ENCODE measurements around the gene BUB1.
"Not testable (repeated sequence)": the region's sequence is repeated elsewhere in the genome, so short reads cannot be mapped to it uniquely, and the experiment has no call there.

The BUB1 gene

DNA sequence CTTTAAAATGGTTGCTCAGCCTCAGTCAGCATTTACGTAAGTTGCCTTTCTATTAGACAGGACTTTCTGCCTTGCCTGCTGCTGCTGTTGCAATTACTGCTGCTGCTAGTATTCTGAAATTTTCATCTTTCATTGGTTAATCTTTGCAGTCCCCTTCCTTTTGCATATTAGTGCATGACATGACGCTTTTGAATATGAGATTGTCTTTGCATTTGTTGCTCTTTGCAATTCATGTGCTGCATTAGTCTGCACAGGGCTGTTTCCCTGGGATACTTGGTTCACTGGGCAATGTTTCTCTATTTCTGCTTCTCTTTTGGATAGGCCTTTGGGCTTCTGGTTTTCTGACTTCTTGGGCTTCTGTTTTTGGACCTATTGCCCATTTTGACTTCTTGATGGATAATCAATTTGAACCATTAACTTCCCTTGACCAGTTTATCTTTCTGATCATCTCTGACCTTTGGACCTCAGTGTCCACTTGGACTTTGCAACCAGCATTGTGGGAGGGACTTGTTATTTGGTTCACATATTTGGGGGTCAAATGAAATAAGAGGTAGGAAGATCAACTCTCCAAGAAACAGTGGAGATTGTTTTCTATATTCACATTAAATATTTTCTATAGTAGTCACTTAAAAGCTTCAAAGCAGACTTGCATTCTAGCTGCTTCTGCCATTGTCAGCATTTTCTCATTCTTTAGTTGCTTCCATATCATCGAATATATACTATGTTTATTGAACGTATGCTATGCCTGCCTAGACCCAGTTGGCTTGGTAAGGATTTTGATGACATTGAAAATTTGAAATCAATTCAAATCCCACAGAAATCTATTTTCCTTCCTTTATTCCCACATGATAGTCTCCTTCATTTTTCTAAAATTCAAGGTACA, 12.5 kb upstream of the BUB1 start:
- DNase-seq, result no peak

DNA sequence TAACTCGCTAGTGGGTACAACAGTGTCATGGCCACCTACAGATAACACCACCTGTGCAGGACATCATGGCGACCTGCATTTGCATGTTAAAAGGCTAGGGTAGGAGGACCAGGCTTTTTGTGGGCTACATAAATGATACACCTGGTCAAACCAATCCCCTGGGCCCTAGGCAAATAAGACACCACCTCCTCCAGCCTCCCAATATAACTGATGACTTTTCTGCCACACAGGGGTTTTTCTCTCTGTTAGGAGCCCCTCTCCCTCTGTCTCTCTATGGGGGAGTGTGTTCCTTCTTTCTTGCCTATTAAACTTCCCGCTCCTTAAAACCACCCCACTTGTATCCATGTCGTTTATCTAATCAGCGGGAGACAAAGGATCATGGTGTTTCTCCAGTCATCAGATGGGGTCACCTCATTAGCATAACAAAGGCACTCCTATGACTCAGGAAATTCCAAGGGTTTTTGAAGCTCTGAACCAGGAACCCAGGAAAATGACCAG, 10.8 kb upstream of the BUB1 start:
- DNase-seq, result no peak

DNA sequence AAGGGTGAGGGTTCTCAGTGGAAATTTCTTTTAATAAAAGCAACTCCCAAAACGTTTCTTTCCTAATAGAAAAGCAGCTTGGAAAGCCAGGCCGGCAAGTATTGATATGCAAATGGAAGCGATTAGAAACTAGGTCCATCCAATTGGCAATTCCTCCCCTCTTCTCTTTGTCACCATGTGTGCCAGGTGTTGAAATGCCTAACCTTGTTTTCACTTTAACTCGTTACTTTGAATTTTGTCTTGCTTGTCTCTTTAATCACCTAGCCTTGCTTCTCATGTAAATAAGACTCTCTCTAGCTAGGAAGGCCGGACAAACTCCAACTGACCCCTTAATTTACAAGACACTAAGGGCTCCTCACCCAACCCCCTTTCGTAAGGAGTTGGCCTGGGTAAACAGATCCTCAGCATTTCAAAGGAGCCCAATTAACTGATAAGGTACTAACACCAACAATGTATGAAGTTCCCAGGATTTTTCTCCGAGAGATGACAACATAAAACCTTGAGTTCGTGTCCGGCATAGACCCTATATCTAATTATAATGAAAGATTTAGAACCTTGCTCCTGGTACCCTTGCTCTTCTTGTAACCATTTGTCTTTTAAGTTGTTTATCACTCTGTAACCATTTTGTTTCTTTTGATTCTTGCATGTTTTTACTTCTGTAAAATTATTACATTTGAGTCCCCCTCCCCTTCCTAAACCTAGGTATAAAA, 10.1 kb upstream of the BUB1 start:
- not testable (repeated sequence) for DNase-seq

DNA sequence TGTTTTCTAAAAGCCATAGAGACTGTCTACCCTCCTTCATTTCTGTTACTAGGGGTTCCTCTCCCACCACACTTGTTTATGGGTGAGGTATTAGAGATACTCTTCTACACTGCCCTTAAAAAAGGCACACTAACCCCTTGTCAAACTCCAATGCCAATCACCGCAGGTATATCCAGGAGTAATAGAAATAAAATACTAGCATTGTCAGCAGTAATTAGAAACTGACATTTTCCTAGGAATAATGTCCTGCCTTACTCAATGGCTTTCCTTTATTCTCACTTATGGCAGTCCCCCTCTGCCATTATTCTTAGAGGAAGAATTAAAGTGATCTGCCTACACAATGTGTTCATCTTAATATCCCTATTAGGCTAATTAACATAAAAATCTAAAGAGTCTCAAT, 5.0 kb upstream of the BUB1 start:
- DNase-seq, result no peak

DNA sequence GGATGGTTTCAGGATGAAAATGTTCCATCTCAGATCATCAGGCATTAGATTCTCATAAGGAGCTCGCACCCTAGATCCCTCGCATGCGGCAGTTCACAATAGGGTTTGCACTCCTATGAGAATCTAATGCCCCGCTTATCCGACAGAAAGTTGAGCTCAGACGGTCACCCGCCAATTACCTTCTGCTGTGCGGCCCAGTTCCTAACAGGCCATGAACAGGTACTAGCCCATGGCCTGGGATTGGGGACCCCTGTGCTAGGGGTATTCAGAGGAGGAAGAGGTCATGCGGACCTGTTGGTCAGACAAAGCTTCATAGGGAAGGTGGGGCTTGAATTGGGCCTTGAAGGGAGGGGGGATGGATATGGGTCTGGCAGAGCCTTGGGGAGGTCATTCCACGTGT, 4.4 kb upstream of the BUB1 start:
- DNase-seq, result no peak

DNA sequence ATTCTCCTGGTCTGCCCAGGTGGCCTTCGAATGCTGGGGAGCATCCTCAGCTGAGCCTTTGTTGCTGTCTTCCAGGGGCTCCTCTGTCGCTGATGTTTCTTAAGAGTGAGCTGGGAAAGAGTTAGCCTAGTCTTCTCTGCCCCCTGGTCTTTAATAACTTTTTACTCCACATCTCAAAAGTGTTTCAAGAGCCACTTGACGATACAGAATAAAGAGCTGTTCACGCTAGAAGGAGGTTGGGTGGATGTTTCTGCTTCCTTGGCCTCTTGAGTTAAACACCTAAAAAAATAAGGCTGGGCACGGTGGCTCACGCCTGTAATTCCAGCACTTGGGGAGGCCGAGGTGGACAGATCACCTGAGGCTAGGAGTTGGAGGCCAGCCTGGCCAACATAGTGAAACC, 2.8 kb upstream of the BUB1 start:
- DNase-seq, result no peak

DNA sequence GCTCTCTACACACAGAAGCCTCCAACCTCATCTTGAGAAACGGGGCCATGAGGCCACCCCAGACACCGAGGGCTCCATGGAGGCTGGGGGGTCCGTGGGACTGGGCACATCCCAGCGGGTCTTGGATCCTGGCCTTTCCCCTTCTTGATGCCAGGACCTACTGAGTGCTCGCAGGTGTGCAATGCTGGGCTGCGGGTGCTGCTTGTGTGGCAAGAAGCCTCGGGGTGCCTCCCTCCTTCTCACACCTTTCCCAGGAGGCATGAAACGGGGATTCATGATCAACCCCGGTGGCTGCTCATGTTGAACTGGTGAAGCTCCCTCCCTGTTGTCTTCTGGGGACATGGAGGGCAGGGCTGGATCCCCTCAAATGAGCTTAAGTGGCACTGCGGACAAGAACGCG, 2.0 kb upstream of the BUB1 start:
- no peak for DNase-seq

DNA sequence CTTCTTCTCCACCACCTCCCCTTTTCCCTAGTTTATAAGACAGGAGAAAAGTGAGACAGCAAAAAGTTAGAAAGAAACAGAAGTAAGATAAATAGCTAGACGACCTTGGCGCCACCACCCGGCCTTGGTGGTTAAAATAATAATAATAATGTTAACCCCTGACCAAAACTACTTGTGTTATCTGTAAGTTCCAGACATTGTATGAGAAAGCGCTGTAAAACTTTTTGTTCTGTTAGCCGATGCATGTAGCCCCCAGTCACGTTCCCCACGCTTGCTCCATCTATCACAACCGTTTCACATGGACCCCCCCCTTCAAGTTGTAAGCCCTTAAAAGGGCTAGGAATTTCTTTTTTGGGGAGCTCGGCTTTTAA, 1.5 kb upstream of the BUB1 start:
- no peak for DNase-seq

DNA sequence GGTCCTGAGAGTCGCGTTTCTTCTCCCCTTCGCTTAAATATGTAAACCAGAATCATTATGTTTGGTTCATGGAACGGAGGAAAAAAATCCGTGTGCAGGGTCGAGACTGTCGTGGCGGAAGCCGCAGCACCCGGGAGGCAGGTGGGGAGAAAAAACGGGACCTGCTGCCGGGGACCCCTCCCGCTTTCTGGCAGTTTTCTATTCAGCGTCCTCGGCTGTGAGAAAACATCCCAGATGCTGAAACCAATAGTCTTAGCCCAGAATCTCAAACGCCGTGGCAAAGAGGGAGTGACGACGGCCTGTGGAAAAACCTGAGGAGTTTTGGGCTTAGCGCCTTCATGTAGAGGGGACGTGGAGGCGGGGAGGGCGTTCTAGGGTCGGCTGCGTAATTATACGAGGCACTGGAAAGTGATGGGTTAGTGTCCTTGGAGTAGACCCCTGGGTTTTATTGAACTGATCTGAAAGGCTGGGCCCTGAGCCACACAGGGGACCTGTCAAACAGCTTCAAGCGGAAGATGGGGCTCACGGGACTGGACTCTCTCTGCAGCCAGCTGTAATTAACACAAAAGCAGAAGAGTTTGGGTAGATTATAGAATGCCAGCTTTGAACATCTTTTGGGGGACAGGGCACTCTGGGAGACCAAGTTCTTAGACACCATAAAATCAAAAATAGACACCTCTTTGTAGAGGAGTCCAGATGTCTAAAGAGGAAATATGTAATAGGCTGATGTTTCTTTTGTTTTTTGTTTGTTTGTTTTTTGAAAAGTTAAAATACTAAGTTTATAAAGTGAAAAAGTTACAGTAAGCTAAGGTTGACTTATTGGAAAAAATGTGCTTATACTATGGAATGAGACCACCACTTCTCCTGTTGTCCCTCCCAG, 834 bp upstream of the BUB1 start:
- DNase-seq, result peak; percentile 35

DNA sequence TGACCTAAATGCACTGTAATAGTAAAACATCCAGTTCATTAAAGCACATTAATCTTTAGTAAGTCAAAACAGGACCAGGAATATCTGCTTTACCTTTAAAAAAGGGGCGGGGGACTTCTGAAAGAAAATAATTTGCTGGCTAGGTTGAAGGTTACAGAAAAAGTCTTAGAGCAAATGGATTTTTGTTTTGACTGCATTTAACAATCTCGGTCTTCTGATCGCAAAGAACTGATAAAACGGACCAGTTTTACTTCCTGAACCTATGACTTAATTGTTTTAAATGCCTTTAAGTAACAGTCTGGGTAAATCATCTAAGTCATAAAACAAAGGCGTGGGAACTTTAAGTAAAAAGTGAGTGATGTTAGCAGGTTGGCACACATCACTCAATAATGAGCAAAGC, 783 bp downstream of the BUB1 start:
- DNase-seq, result no peak

DNA sequence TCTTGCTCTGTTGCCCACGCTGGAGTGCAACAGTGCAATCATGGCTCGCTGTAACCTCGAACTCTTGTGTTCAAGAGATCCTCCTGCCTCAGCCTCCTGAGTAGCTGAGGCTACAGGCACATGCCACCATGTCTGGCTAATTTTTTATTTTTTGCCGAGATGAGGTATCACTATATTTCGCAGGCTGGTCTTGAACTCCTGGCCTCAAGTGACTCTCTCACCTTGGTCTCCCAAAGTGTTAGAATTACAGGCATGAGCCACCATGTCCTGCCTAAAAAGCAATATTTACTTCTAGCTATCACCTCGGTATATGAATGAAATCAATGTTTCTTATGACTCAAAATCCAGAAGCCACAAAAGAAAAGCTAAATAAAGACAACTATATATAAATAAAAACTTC, 2.2 kb downstream of the BUB1 start:
- no peak for DNase-seq

DNA sequence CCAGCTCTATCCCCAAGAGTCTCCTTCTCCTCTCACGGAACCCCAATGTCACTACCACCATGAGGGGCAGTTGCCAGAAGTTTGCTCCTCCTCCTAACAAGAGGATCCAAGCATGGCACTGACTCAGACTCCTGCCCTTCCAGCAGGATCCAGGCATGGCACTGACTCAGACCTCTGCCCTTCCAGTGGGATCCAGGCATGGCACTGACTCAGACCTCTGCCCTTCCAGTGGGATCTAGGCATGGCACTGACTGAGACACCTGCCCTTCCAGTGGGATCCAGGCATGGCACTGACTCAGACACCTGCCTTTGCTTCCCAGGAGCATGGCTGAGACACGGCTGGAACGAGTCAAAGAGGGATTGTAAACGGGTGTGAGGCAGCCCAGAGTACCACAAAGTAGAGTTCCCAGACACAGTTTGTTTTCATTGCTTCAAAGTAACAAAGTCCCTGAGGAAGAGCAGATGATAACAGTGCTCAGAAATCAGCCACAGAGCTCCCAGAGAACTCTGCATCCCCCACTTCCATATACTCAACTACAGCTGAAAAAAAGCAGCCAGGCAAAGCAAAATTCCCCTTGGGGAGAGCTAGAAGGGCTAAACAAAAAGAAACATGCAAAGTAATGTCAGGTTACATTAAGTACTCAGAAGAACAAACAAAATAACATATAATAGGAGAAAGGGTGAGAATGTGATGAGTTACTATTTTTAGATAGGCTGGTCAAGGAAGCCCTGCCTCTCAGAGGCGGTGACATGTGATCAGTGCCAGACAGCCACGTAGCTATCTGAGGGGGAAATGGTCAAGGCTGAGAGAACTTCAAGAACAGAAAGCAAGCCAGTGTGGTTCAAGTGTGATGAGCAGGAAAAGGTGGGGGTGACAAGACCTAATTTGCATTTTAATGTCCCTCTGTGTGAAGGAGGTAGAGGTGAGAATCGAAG, 3.0 kb downstream of the BUB1 start:
- no peak for DNase-seq

DNA sequence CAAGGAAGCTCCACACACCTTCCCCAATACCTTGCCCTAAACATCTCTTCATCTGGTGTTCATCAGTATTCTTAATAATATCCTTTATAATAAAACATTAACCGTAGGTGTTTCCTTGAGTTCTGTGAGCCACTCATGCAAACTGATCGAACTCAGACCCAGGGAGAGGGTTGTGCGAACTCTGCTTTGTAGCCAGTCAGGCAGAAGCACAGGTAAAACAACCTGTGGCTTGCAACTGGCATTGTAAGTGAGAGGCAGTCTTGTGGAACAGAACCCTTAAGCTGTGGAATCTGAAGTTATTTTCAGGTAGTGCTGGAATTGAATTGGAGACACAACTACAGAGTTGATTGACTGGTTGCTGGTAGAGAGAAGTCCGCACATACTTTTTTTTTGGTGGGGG, 4.7 kb downstream of the BUB1 start:
- no peak for DNase-seq

DNA sequence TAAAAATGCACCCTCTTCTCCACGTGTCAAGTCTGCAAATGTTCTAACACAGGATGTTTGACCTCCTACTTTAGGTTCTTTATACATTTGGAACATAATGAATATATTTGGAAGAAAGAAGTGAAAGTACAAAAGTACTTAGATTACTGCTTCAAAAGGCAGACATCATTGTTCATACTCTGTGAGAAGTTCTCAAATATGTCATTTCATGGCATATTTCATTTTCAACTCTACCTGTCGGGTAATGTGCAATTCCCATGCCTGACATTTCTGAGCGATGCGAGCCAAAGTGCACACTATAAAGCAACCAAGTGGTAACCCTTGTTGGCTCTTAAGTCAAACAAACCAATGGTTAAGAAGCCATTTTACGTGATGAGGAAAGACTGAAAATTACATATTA, 7.0 kb downstream of the BUB1 start:
- DNase-seq, result no peak

DNA sequence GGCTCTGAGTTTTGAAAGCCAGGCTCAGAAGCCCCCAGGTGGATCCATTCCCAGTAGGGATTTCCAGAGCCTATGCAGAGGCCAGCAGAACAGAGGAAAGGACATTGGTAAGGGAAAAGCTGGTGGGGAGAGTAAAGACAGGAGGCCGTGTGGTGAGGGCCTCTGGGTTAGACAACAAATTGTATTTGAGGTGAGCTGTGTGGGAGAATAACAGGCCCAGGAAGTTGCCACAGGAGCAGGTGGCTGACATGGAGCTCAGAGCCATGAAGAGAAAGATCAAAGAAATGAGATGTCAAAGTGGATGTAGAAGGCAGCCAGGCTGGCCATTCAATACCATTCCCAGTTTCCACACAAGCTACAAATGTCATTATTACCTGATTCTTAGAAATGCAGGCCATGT, 8.8 kb downstream of the BUB1 start:
- DNase-seq, result no peak

DNA sequence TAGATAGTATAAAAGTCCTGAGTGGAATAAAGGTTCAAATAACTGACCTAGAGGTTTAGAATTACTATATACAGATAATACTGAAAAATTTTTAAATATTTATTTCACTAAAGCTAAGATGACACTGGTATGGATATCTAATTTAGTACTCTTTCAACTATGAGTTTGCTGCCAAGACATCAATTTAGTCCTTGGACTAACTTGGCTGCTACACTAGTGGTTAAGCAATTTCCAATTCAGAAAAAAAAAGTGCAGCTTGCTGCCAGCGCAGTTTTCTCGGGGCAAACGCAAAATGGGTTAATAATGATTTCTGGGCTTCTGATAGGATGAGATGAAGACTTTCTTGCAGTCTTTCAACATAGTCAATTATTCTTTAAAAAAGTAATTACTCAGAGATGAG, 10.8 kb downstream of the BUB1 start:
- DNase-seq, result no peak

DNA sequence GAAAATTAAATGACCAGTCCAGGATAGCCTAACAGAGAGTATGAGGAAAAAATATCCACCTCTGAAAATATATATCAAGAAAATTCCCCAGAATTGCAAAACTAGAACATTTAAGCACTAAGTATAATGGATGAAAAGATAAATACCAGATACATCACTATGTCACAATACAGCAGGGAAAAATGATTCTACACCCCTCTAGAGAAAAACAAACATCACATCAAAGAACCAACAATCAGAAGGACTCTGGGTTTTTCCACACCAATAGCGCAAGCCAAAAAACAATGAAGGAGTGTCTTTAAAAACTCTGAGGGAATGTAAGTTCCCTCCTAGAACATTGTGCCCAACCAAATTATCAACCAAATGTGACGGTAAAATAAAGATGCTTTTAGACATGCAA, 13.7 kb downstream of the BUB1 start:
- DNase-seq, result no peak

DNA sequence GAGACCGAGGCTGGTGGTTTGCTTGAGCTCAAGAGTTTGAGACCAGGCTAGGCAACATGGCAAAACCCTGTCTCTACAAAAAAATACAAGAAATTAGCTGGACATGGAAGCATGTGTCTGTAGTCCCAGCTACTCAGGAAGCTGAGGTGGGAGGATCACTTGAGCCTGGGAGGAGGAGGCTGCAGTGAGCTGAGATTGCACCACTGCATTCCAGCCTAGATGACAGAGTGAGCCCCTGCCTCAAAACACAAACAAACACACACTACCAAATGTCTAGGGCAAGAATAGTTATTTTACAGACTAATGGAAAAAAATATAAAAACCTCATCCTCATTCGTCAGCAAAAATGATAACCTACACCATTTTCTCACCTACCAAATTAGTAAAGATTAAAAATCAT, 15.3 kb downstream of the BUB1 start:
- no peak for DNase-seq

DNA sequence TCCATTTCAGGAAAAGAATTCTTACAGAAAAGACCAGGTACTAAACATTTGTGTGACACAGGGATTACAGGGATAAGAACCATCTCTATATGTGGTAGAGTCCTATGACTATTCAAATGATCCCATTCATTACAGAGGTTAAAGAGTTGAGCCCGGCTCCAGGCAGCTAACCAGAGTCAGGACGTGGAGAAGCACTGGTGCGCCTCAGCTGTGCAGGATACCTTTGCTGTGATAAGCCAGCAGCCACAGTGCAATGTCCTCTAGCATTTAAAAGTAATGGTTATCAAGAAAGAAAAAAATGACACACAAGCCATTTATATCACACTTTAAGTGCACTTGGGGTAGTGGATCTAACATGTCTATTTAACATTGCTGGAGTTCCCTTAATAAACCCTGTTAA, 17.3 kb downstream of the BUB1 start:
- DNase-seq, result no peak

DNA sequence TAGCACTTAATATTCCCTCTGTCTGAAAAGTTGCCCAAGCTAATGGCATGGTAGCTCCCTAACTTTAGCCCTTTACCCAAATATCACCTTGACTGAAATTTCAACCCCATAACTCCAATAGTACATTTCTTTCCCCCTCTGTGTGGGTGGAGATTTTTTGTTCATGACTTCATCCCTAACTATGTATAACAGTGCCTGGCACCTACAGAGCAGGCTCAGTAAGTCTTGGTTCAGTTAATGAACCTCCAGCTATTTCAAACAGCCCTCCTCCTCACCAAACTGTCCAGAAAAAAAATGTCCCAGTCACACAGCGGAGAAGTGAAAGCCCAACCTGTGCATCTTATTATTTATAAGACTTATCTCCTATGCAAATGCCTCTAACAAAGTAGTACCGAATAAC, 18.6 kb downstream of the BUB1 start:
- no peak for DNase-seq

DNA sequence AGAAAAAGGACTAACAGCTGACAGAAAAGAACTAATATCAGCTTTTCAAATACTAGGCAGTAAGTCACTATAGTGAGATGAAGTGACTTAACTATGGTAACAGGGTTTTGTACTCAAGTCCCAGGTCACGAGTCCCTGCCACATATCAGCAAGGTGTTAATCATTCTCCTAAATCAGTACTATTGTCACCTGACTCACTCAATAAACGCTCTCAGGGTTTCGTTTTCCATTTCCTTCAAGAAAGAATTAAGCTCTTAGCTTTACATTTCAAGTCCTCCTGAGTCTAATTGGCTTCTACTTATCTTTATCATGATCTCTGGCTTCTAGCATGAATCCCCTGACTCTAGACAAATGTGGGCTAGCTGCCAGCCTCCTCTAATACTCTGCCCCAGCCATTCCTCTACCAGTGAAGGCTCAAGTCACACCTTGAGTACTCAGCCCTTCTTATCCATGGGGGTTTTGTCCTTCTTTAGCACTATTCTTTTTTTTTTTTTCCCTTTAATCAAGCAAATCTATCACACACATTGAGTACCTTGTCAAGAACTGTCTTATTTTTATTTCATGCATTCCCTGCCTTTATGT, 20.0 kb downstream of the BUB1 start:
- no peak for DNase-seq

DNA sequence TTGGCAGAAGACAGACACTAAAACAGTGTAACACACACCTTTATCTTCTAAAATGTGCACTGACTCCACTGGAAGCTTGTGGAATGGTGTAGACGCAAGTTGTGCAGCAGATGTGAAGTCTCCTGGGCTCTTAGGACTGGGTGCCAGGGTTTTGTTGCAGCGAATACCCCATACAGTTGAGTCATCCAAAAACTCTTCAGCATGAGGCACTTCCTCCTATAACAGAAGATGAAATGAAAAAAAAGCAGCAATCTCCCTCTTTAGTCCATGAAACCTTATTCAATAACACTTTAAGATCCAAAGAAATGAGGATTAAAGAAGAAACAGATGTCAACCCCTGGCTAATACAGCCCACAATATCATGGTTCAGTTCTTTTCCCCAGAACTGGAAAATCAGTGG, 22.2 kb downstream of the BUB1 start:
- no peak for DNase-seq

Measured in NCI-H526 treated with DMSO at 0.1 percent for 48 hours (cell line).